Measurements from ENCODE around the gene ARL3. TPM values are rescaled to one million over a fixed set of nuclear protein-coding genes. Genes with fewer than 3 reads are reported as not detected.

The ARL3 gene
- total and polyA plus RNA-seq, 8 donors: 10.3 to 23.2 (median 21.8) TPM

DNA sequence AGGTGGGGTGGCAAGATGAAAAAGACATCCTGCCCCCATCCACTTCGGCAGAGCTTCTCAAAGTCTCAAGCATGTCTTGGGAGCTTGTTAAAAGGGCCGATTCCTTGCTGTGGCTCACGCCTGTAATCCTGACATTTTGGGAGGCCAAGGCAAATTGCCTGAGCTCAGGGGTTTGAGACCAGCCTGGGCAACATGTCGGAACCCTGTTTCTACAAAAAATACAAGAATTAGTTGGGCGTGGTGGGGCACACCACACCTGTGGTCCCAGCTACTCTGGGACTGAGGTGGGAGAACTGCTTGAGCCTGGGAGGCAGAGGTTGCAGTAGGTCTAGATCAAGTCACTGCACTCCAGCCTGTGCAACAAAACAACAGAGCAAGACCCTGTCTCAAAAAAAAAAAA lies 55.4 kb downstream of the ARL3 start:
- H3K36me3 ChIP-seq: peaks cover 0 to 48% of the 10 kb centered on the region in 2 donors
- H3K27me3 ChIP-seq: no peaks in the 10 kb centered on the region
- no peak for DNase-seq
- H3K27ac ChIP-seq: peak overlapping the region; percentile 74 to 98
- H3K4me3 ChIP-seq: no peak overlapping the region
- intact Hi-C loops (cut with DNase I): no loop called here
- H3K9me3 ChIP-seq: no peaks in the 10 kb centered on the region
- TF ChIP-seq, protein P1, sequence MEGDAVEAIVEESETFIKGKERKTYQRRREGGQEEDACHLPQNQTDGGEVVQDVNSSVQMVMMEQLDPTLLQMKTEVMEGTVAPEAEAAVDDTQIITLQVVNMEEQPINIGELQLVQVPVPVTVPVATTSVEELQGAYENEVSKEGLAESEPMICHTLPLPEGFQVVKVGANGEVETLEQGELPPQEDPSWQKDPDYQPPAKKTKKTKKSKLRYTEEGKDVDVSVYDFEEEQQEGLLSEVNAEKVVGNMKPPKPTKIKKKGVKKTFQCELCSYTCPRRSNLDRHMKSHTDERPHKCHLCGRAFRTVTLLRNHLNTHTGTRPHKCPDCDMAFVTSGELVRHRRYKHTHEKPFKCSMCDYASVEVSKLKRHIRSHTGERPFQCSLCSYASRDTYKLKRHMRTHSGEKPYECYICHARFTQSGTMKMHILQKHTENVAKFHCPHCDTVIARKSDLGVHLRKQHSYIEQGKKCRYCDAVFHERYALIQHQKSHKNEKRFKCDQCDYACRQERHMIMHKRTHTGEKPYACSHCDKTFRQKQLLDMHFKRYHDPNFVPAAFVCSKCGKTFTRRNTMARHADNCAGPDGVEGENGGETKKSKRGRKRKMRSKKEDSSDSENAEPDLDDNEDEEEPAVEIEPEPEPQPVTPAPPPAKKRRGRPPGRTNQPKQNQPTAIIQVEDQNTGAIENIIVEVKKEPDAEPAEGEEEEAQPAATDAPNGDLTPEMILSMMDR (IDR thresholded peaks at IDR 0.05): no peak
- no peak for ATAC-seq
- peaks cover 33 to 81% of the 10 kb centered on the region in 2 donors for H3K4me1 ChIP-seq

DNA sequence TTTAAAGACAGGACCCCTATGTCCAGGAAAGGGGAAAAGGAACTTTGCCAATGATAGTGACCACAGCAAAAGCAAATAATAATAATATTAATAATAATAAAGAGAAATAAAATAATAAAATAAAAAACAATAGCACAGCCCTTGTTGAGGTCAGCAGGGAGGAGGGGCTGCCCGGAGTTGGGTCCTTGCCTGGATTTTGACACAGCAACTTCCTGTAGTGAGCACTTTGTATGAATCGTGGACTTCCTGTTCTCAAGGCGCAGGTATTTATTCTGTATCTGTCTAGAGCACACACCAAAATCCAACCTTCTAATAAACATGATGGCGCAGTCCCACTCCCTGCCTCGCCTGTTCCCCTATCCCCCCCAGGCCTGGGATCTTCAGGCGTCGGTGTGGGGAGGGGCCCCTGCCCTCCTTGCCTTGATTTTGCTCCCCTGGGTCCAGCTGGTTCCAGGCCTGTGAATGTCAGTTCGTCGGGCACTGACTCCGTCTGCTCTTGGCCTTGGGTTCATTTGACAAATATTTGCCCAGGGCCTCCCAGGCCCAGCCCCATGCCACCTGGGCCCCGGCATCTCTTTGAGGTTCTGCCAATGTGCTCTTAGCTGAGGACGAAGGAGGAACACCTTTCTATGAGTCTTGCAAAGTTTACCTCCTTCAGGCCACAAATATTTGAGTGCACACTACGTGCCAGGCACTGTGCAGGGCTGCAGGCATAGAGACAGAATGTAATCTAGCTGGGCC lies 56.0 kb downstream of the ARL3 start:
- Histone ChIP-seq H3K9me3 (no peaks in the 10 kb centered on the region), H3K27ac (peak overlapping the region; percentile 74 to 98), H3K27me3 (no peaks in the 10 kb centered on the region), H3K4me3 (no peak overlapping the region), H3K4me1 (peaks cover 33 to 87% of the 10 kb centered on the region in 2 donors), H3K36me3 (peaks cover 0 to 54% of the 10 kb centered on the region in 2 donors)
- intact Hi-C loops (cut with DNase I): no loop called here
- TF ChIP-seq, protein P1 (IDR thresholded peaks at IDR 0.05): no peak
- peak; percentile 79 for ATAC-seq
- peak in 3 of 4 donors; percentile 80 to 84 (median 80) for DNase-seq

DNA sequence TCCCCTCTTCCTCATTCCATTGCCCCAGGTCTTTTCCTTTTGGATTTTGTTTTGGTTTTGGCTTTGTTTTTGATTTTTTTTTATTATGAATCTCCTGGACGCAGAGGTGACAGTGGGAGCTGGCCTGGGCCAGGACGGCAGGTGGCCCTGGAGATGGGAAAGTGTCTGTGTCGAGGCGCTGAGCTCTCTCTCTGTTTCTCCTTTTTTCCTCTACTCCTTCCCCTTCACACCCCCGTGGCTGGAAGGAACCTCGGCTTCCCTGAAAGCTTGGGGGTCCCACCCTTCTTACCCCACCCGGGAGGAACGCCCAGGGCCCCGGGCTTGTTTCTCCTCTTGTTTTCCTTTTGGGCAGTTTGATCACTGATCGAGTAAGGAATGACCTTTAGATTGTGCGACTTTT lies 56.7 kb downstream of the ARL3 start:
- Histone ChIP-seq H3K36me3 (peaks cover 0 to 59% of the 10 kb centered on the region in 2 donors), H3K27ac (peak overlapping the region; percentile 74 to 98), H3K4me1 (peaks cover 37 to 91% of the 10 kb centered on the region in 2 donors), H3K27me3 (no peaks in the 10 kb centered on the region), H3K4me3 (no peak overlapping the region), H3K9me3 (no peaks in the 10 kb centered on the region)
- DNase-seq (peak in 1 of 4 donors; percentile 39), ATAC-seq (no peak)
- TF ChIP-seq, protein P1 (IDR thresholded peaks at IDR 0.05): no peak
- intact Hi-C loops (cut with DNase I): no loop called here

DNA sequence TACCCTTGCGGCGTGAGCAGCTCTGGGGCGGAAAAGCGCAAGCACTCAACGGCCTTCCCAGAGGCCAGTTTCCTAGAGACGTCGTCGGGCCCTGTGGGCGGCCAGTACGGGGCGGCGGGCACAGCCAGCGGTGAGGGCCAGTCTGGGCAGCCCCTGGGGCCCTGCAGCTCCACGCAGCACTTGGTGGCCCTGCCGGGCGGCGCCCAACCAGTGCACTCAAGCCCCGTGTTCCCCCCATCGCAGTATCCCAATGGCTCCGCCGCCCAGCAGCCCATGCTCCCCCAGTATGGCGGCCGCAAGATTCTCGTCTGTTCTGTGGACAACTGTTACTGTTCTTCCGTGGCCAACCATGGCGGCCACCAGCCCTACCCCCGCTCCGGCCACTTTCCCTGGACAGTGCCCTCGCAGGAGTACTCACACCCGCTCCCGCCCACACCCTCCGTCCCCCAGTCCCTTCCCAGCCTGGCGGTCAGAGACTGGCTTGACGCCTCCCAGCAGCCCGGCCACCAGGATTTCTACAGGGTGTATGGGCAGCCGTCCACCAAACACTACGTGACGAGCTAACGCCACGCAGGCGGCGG lies 57.3 kb downstream of the ARL3 start:
- ATAC-seq (no peak), DNase-seq (peak in 1 of 4 donors; percentile 79)
- Histone ChIP-seq H3K4me1 (peaks cover 42 to 97% of the 10 kb centered on the region in 2 donors), H3K36me3 (peaks cover 0 to 59% of the 10 kb centered on the region in 2 donors), H3K27ac (peak overlapping the region; percentile 74 to 98), H3K4me3 (no peak overlapping the region), H3K9me3 (no peaks in the 10 kb centered on the region), H3K27me3 (no peaks in the 10 kb centered on the region)
- intact Hi-C loops (cut with DNase I): no loop called here
- TF ChIP-seq, protein P1 (IDR thresholded peaks at IDR 0.05): no peak

DNA sequence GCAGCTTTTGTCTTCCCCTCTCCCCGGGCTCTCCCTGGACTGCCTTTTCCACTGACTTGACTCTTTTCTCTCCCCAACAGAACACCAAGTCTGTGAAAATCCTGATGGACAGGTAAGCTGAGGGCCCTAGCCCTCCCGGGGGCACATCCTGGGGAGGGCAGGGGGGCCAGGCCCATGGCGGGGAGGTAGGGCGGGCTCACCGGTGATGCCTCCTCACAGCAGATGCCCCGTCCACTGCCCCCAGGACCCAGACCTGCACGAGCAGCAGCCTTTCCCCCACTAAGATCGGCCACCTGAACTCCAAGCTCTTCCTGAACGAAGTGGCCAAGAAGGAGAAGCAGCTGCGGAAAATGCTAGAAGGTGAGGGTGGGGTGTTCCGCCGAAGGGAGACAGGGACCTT lies 58.2 kb downstream of the ARL3 start:
- Histone ChIP-seq H3K36me3 (peaks cover 0 to 66% of the 10 kb centered on the region in 2 donors), H3K27me3 (no peaks in the 10 kb centered on the region), H3K4me3 (no peak overlapping the region), H3K9me3 (no peaks in the 10 kb centered on the region), H3K4me1 (peaks cover 45 to 97% of the 10 kb centered on the region in 2 donors), H3K27ac (peak overlapping the region in 1 of 2 donors; percentile 98)
- DNase-seq: peak in 1 of 4 donors; percentile 58
- TF ChIP-seq, protein P1 (IDR thresholded peaks at IDR 0.05): no peak
- ATAC-seq: no peak
- intact Hi-C loops (cut with DNase I): no loop called here

Measured in left lung (tissue), 10 donors.